LHCN-M2 (cell line): ENCODE measurements around the gene PGAP3. TPM values are rescaled to one million over a fixed set of nuclear protein-coding genes. Genes with fewer than 3 reads are reported as not detected.

Source experiments
- DNase-seq: peaks from one replicate; pipeline ENCODE4 v3.0.0-alpha.2; 2012; ENCODE audit warnings: low read depth
- total RNA-seq: library from RNA; depleted of rRNA; stranded (reverse); fragments of >200 nt; gene quantifications from 2 replicates; pipeline ENCODE4 v1.2.3, GENCODE V29; 2014; rRNA removed

The PGAP3 gene
- total RNA-seq, 1 experiment from 2014 or later, result 14.0 TPM

DNA sequence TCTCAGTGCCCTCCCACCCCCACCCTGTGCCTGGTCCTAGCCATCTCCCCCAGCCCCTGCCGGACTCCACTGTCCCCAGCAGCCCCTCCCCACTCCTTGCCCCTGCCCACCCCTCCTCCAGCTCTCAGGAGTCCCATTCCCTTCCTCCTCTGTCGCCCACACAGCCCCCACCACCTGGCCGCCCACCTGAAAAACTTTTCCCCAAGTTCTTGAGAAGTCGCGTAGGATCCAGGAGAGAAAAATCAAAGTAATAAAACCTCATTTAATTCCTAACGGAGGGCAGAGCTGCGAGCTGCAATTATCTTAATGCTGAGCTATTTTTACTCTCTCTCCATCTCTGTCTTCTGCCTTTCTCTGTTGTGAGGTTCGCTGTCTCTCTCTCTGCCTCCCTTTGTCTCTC is 63.5 kb downstream of the PGAP3 start:
- no peak for DNase-seq

DNA sequence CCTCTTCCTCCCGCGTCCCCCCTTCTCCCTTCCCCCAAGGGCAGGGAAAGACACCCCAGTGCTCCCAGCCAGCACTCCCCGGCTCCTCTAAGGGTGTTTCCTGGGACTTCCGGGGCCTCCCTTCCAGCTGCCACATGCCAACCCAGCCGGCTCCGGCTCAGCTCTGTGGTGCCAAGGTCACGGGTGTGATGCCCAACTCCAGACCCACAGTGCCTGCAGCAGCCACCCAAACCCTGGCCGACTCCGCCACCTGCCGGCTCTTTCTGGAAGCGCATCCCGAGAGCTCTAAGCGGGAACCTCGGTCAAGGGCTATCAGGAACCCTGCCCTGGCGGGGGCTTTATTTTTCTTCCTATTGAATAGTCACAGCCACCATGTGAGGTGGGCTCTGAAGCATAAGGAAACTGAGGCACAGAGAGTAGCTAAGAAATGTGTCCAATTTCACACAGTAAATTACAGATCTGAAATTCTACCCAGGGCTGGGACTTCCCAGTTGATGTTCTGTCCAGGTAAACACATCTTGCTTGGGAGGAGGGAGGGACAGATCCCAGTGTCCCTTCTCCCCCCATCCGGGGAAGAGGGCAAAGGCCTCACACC is 64.4 kb downstream of the PGAP3 start:
- DNase-seq, result peak; percentile 71

DNA sequence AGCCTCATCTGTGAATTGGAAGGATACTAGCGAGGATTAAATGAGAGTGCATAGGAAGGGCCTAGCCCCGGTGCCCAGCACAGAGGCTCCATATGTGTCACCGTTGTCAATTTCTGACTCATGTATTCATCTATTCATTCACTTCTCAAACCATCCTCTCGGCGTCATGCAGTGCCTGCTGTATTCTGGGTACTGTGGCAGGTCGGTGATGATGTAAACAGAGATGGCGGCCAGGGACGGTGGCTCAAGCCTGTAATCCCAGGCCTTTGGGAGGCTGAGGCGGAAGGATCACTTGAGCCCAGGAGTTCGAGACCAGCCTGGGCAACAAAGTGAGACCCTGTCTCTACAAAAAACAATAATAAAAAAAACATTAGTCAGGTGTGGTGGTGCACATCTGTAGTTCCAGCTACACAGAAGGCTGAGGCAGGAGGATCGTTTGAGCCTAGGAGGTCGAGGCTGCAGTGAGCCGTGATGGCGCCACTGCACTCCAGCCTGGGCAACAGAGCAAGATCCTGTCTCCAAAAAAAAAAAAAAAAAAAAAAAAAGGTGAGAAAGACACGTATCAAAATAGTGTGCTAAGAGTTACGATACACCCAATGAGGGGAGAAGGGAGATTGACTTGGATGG is 65.4 kb downstream of the PGAP3 start:
- no peak for DNase-seq

DNA sequence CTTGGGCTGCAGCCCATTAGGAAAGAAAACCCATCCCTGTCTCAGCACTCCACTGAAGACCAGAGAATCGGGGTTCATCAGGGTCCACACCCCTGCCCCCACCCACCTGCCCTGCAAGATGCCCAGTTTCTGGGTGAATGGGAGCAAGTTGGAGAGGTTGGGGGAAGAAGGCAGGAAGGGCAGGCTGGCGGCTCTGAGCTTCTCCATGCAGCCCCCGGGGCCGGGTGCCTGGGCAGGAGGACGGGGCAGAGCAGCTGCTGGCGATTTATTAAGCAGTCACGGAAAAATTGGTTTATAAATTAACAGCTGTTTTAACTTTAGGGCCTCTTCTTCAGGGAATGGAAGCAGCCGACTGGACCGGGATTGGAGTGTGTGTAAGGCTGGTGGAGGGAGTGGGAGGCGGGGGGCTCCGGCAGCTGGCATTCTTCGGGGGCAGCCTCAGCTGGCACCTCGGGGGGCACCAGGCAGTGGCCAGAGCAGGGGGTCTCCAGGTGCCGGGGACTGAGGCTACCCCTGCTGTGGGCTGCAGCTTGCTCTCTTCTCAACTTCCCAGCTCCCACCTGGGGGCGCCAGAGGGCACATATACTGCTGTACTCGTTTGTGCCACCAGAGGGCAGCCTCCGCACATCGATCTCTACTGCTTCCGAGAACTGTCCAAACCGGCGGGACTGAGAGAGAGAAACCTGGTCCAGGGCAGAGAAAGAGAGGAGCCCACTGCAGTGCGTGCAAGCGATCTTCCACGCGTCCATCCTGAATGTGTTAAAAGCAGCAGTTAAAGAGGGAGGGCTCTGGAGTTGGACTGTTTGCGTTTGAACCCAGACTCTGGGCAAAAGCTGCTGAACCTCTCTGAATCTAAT is 66.1 kb downstream of the PGAP3 start:
- DNase-seq, result peak; percentile 70

Other genes with a start within 250 kb of the PGAP3 start
- 17.2 and 21.3 TPM in 2 replicates for gene MED1, start 236.8 kb downstream of the PGAP3 start, total RNA-seq
- gene CDK12, start 226.6 kb downstream of the PGAP3 start, total RNA-seq, result 26.0 and 27.7 TPM in 2 replicates
- gene NEUROD2, start 80.1 kb downstream of the PGAP3 start, total RNA-seq, result not detected in 2 replicates
- gene PPP1R1B, start 61.1 kb downstream of the PGAP3 start, total RNA-seq, result not detected in 2 replicates
- gene STARD3, start 50.9 kb downstream of the PGAP3 start, total RNA-seq, result 36.4 and 46.0 TPM in 2 replicates
- 0.40 TPM in 1 of 2 replicates, not detected in the other for gene TCAP, start 22.7 kb downstream of the PGAP3 start, total RNA-seq
- 0.17 TPM in 1 of 2 replicates, not detected in the other for gene PNMT, start 19.6 kb downstream of the PGAP3 start, total RNA-seq
- 35.8 and 39.8 TPM in 2 replicates for gene ERBB2, start 12.0 kb upstream of the PGAP3 start, total RNA-seq
- 68.3 and 71.0 TPM in 2 replicates for gene MIEN1, start 42.5 kb upstream of the PGAP3 start, total RNA-seq
- gene GRB7, start 49.9 kb upstream of the PGAP3 start, total RNA-seq, result 0.06 TPM in 2 replicates
- not detected in 2 replicates for gene IKZF3, start 176.3 kb upstream of the PGAP3 start, total RNA-seq
- gene ZPBP2, start 180.1 kb upstream of the PGAP3 start, total RNA-seq, result not detected in 2 replicates
- 0.98 and 1.8 TPM in 2 replicates for gene GSDMB, start 230.6 kb upstream of the PGAP3 start, total RNA-seq
- gene ORMDL3, start 239.5 kb upstream of the PGAP3 start, total RNA-seq, result 29.0 and 31.7 TPM in 2 replicates
- not detected in 2 replicates for gene LRRC3C, start 239.7 kb upstream of the PGAP3 start, total RNA-seq